Pancreas (tissue), 10 donors: Measurements from ENCODE around the gene EDEM3. TPM values are rescaled to one million over a fixed set of nuclear protein-coding genes. Genes with fewer than 3 reads are reported as not detected.

Experiments
- ATAC-seq, 4 donors: fragments of 200-7000 bp; cut with Tn5 transposase; one replicate each; pipeline versions ENCODE4 v1.8.0 to v1.9.1; 2020; ENCODE audit warnings: mild to moderate bottlenecking in 4 of 4, moderate library complexity in 4 of 4
- DNase-seq, 6 donors: peaks; one replicate each; pipeline ENCODE4 v3.0.0-alpha.2; 2020
- FAIRE-seq: peaks from 2 replicates; lab custom pipeline; 2012; peaks lifted over from hg19 to GRCh38; lab: Jason Lieb, UNC
- H3K27ac ChIP-seq, 4 donors: fragments of 200-600 bp; sonication (generic); 1 replicate in 3 of 4; 2 replicates in 1 of 4; pipeline versions ENCODE4 v1.5.0 to v1.8.0; 2020
- H3K27me3 ChIP-seq, 4 donors: fragments of 200-600 bp; one replicate each; pipeline ENCODE4 v1.8.0; 2021
- H3K36me3 ChIP-seq, 3 donors: fragments of 200-600 bp; sonication (generic) in 1 of 3; one replicate each; pipeline versions ENCODE4 v1.5.0 to v1.8.0; 2020 to 2021
- H3K4me1 ChIP-seq, 3 donors: fragments of 200-600 bp; one replicate each; pipeline ENCODE4 v1.8.0; 2021
- H3K4me3 ChIP-seq, 4 donors: fragments of 200-600 bp; sonication (generic) in 2 of 4; one replicate each; pipeline versions ENCODE4 v1.5.0 to v1.8.0; 2020 to 2021
- H3K9me3 ChIP-seq, 4 donors: fragments of 200-600 bp; one replicate each; pipeline ENCODE4 v1.8.0; 2021
- WGBS, 2 donors: extraction: QIAGEN DNeasy Blood & Tissue Kit; methylation state at CpG; one replicate each; pipeline ENCODE4 v1.1.7; 2013; 5-methylcytosine and 5-hydroxymethylcytosine counted together
- intact Hi-C, 3 donors: fragments of 100-400 bp; cut with DNase I; formaldehyde crosslinking; loops; one replicate each; pipeline versions ENCODE4 v1.11.1 to v1.14.2; 2022
- polyA plus RNA-seq, 2 donors: library from polyadenylated mRNA; stranded (reverse); fragments of 200-250 nt; gene quantifications; one replicate each; pipeline ENCODE4 v1.2.3, GENCODE V29; 2013
- total RNA-seq, 6 donors: library from RNA; stranded (reverse); fragmentation: NEBNext Ultra II Directional in 4 of 6; extraction: Animal tissue kit (Norgen Biotek cat#: 25700) in 4 of 6; gene quantifications; one replicate each; pipeline versions ENCODE4 v1.2.1 to v1.2.4, GENCODE V29; 2021 to 2023
- TF ChIP-seq, protein P1 (sequence below), 4 donors: fragments of 200-600 bp; sonication (generic) in 3 of 4; IDR thresholded peaks; one replicate each; pipeline versions ENCODE4 v1.5.0 to v1.8.0; 2021; ENCODE audit warnings: antibody characterized with exemption in 4 of 4
- donor health status: healthy with polysubstance abuse.
- donor health status: DM: no; HTN: no; CAD: no; lungs with moderate emphysema.
- donor health status: DM: no; HTN: no; CAD: no.
- donor health status: control.
- donor health status: control.
- donor health status: Bipolar disorder and iron deficiency.
- donor health status: DM: yes; HTN: yes; CAD: no.
- donor health status: DM: no; HTN: no; CAD: no.
- donor health status: DM: no; HTN: no; CAD: no.
- donor health status: DM: yes; HTN: yes; CAD: no.

Gene EDEM3
- total and polyA plus RNA-seq, 8 donors = 12.1 to 46.7 (median 34.1) TPM

DNA sequence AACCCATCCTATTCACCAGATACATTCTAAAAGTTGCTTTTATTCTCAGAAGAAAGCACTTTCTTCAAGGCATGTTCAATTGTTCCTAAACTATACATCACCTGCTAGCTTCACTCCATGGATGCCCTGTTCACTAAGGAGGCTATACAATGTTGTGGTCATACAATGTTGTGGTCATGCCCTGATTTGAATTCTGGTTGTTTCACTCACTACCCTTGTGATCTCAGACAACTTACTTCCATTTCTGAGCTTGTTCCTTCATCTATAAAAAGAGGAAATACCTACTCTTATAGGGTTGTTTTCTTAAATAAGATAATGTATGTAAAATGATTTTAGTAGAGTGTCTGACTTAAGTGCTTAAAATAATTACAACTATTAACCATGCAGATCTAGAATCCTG lies 19.7 kb downstream of the EDEM3 start:
- TF ChIP-seq, protein P1, sequence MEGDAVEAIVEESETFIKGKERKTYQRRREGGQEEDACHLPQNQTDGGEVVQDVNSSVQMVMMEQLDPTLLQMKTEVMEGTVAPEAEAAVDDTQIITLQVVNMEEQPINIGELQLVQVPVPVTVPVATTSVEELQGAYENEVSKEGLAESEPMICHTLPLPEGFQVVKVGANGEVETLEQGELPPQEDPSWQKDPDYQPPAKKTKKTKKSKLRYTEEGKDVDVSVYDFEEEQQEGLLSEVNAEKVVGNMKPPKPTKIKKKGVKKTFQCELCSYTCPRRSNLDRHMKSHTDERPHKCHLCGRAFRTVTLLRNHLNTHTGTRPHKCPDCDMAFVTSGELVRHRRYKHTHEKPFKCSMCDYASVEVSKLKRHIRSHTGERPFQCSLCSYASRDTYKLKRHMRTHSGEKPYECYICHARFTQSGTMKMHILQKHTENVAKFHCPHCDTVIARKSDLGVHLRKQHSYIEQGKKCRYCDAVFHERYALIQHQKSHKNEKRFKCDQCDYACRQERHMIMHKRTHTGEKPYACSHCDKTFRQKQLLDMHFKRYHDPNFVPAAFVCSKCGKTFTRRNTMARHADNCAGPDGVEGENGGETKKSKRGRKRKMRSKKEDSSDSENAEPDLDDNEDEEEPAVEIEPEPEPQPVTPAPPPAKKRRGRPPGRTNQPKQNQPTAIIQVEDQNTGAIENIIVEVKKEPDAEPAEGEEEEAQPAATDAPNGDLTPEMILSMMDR (IDR thresholded peaks at IDR 0.05) = no peak
- Histone ChIP-seq H3K4me3 (no peak overlapping the region), H3K27ac (no peak overlapping the region), H3K36me3 (peaks cover 0 to 22% (median 0%) of the 10 kb centered on the region in 3 donors), H3K9me3 (no peaks in the 10 kb centered on the region), H3K27me3 (no peaks in the 10 kb centered on the region), H3K4me1 (peaks cover under 1 to 10% (median 9%) of the 10 kb centered on the region in 3 donors)
- intact Hi-C loops = no loop called here
- FAIRE-seq = no peak
- peak in 1 of 4 donors; percentile 21 for ATAC-seq
- DNase-seq = no peak

DNA sequence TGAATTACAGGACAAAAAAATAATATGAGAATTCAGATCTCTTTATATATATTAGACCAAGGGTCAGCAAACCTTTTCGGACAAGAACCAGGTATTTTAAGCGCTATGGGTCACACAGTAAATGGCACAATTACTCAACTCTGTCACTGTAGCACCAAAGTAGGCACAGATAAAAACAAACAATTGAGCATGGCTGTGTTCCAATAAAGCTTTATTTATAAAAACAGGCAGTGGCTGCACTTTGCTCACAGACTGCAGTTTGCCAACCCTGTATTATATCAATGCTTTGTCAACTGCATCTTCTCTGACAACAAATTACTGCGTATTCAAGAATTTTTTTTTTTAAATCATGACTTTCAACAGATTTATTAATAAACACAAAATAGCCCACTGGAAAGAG lies 29.8 kb downstream of the EDEM3 start:
- Histone ChIP-seq H3K27me3 (no peaks in the 10 kb centered on the region), H3K36me3 (peaks cover 4 to 46% (median 7%) of the 10 kb centered on the region in 3 donors), H3K4me3 (no peak overlapping the region), H3K9me3 (no peaks in the 10 kb centered on the region), H3K27ac (no peak overlapping the region), H3K4me1 (peaks cover 0 to 3% (median 0%) of the 10 kb centered on the region in 3 donors)
- no peak for ATAC-seq
- WGBS, 2 donors = 92 to 94% methylated on average over 3 of the region's 3 CpGs
- intact Hi-C loops = no loop called here
- no peak for DNase-seq
- TF ChIP-seq, protein P1 (IDR thresholded peaks at IDR 0.05) = no peak
- no peak for FAIRE-seq

DNA sequence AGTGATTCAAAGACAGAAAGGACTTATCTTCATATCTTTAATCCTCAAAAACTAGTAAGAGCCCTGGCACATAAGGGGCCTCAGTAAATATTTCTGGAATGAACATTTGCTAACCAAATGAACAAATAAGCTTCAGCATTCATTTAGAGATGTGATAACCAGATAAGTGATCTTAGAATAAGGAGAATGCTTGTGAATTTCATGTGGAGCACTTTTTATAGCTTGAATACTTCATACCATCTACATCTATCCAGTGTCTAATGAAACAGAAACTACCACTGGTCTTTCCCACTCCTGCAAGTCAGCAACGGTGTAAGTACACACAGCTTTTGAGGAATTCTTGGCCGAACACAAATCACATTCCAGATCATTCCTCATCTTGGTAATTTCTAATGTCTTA lies 38.5 kb downstream of the EDEM3 start:
- FAIRE-seq (no peak), DNase-seq (no peak), ATAC-seq (no peak)
- Histone ChIP-seq H3K27ac (no peak overlapping the region), H3K4me1 (no peaks in the 10 kb centered on the region), H3K27me3 (no peaks in the 10 kb centered on the region), H3K9me3 (no peaks in the 10 kb centered on the region), H3K36me3 (peaks cover 4 to 82% (median 30%) of the 10 kb centered on the region in 3 donors), H3K4me3 (no peak overlapping the region)
- intact Hi-C loops = no loop called here
- WGBS, 2 donors = 59 to 63% methylated on average over 2 of the region's 2 CpGs
- TF ChIP-seq, protein P1 (IDR thresholded peaks at IDR 0.05) = no peak

GRCh38 chr1:184709418-184709817 lies 45.2 kb downstream of the EDEM3 start:
- no peak for FAIRE-seq
- H3K27ac ChIP-seq = no peak overlapping the region
- H3K4me3 ChIP-seq = no peak overlapping the region
- DNase-seq = no peak
- H3K36me3 ChIP-seq = peaks cover 4 to 93% (median 34%) of the 10 kb centered on the region in 3 donors
- H3K4me1 ChIP-seq = no peaks in the 10 kb centered on the region
- TF ChIP-seq, protein P1 (IDR thresholded peaks at IDR 0.05) = no peak
- H3K9me3 ChIP-seq = no peaks in the 10 kb centered on the region
- ATAC-seq = no peak
- intact Hi-C loops = no loop called here
- no peaks in the 10 kb centered on the region for H3K27me3 ChIP-seq

- H3K27ac ChIP-seq = no peak overlapping the region
- no peak overlapping the region for H3K4me3 ChIP-seq
- no peak for ATAC-seq
- 85 to 90% methylated on average over 6 of the region's 6 CpGs for WGBS, 2 donors
- no peaks in the 10 kb centered on the region for H3K9me3 ChIP-seq
- no peaks in the 10 kb centered on the region for H3K27me3 ChIP-seq
- no peak for DNase-seq
- intact Hi-C loops = no loop called here
- peaks cover 4 to 91% (median 34%) of the 10 kb centered on the region in 3 donors for H3K36me3 ChIP-seq
- no peak for FAIRE-seq
- TF ChIP-seq, protein P1 (IDR thresholded peaks at IDR 0.05) = no peak
- H3K4me1 ChIP-seq = no peaks in the 10 kb centered on the region
Observed at GRCh38 chr1:184708084-184708676, 46.5 kb downstream of the EDEM3 start.
